GM18507 (cell line): ENCODE results near the gene LMNTD2.
"Not testable (repeated sequence)": the region's sequence is repeated elsewhere in the genome, so short reads cannot be mapped to it uniquely, and the experiment has no call there.

Experiments used
- DNase-seq: peaks from one replicate; pipeline ENCODE4 v3.0.0; 2011; ENCODE audit warnings: low read depth; ENCODE audit not compliant: insufficient read length; ENCODE audit errors: extremely low spot score
- FAIRE-seq: peaks from 2 replicates; lab custom pipeline; 2011; peaks lifted over from hg19 to GRCh38; lab: Jason Lieb, UNC

LMNTD2 gene

GRCh38 chr11:521177-521688 is 39.3 kb downstream of the LMNTD2 start:
- DNase-seq, result no peak
- no peak for FAIRE-seq

GRCh38 chr11:520428-521176 is 39.9 kb downstream of the LMNTD2 start:
- FAIRE-seq, result no peak

GRCh38 chr11:518463-519202 is 41.9 kb downstream of the LMNTD2 start:
- FAIRE-seq (peak; percentile 86), DNase-seq (peak; percentile 81)

More at GRCh38 chr11:520428-521176, 39.9 kb downstream of the LMNTD2 start:
- no peak for DNase-seq

- DNase-seq, FAIRE-seq: not testable (repeated sequence)
Measured at GRCh38 chr11:516918-517685, 43.4 kb downstream of the LMNTD2 start.

- FAIRE-seq (no peak), DNase-seq (no peak)
Measured at GRCh38 chr11:516400-516799, 44.1 kb downstream of the LMNTD2 start.

GRCh38 chr11:515131-515530 is 45.4 kb downstream of the LMNTD2 start:
- DNase-seq, result no peak
- FAIRE-seq, result no peak

GRCh38 chr11:514606-515005 is 45.9 kb downstream of the LMNTD2 start:
- DNase-seq (no peak), FAIRE-seq (no peak)

GRCh38 chr11:512761-513595 is 47.6 kb downstream of the LMNTD2 start:
- no peak for FAIRE-seq

GRCh38 chr11:508956-509355 is 51.6 kb downstream of the LMNTD2 start:
- no peak for DNase-seq
- no peak for FAIRE-seq

More at GRCh38 chr11:512761-513595, 47.6 kb downstream of the LMNTD2 start:
- DNase-seq, result no peak

- DNase-seq, result no peak
- no peak for FAIRE-seq
Measured at GRCh38 chr11:507727-508515, 52.6 kb downstream of the LMNTD2 start.

GRCh38 chr11:506995-507726 is 53.4 kb downstream of the LMNTD2 start, which contains the start of gene RNH1:
TSS of gene RNH1 (minus strand) at chr11:507242. CDS start at chr11:502162, 5,080 bp downstream.
- peak; percentile 99 for DNase-seq
- FAIRE-seq, result peak; percentile 90

- FAIRE-seq (peak; percentile 98), DNase-seq (peak; percentile 97)
Measured at GRCh38 chr11:506238-506994, 54.1 kb downstream of the LMNTD2 start.

- FAIRE-seq (no peak), DNase-seq (no peak)
Measured at GRCh38 chr11:504994-505344, 55.6 kb downstream of the LMNTD2 start.
